ENCODE results near the gene BNIP1.

The BNIP1 gene

GRCh38 chr5:173205916-173206315 is 61.6 kb downstream of the BNIP1 start:
- no peak for TF ChIP-seq CTCF (conservative IDR thresholded peaks at IDR 0.05; ENCODE audit: low read depth, low read length)
- DNase-seq (ENCODE audit: low read depth) = no peak
- H3K4me3 ChIP-seq (ENCODE audit: low read depth, low read length) = no peak overlapping the region

- TF ChIP-seq CTCF (conservative IDR thresholded peaks at IDR 0.05; ENCODE audit: low read depth, low read length) = no peak
- no peak for DNase-seq (ENCODE audit: low read depth)
- no peak overlapping the region for H3K4me3 ChIP-seq (ENCODE audit: low read depth, low read length)
These were observed 64.0 kb downstream of the BNIP1 start for GRCh38 chr5:173208296-173208695.

GRCh38 chr5:173210877-173211276 is 66.5 kb downstream of the BNIP1 start:
- no peak for TF ChIP-seq CTCF (conservative IDR thresholded peaks at IDR 0.05; ENCODE audit: low read depth, low read length)
- no peak for DNase-seq (ENCODE audit: low read depth)
- H3K4me3 ChIP-seq (ENCODE audit: low read depth, low read length) = no peak overlapping the region

GRCh38 chr5:173211284-173211683 is 67.0 kb downstream of the BNIP1 start:
- no peak for TF ChIP-seq CTCF (conservative IDR thresholded peaks at IDR 0.05; ENCODE audit: low read depth, low read length)
- H3K4me3 ChIP-seq (ENCODE audit: low read depth, low read length) = no peak overlapping the region
- no peak for DNase-seq (ENCODE audit: low read depth)

- no peak for DNase-seq (ENCODE audit: low read depth)
- no peak overlapping the region for H3K4me3 ChIP-seq (ENCODE audit: low read depth, low read length)
- no peak for TF ChIP-seq CTCF (conservative IDR thresholded peaks at IDR 0.05; ENCODE audit: low read depth, low read length)
These were observed 69.1 kb downstream of the BNIP1 start for GRCh38 chr5:173213236-173213933.
